Stimulated activated naive CD8-positive, alpha-beta T cell treated with anti-CD3 and anti-CD28 coated beads, Interleukin-15, Interleukin-2, amounts not matched to agents 100 ng/mL and 50 ng/mL, for 24 hours (primary cell): Measurements from ENCODE around the gene SPSB1.
"Not testable (repeated sequence)": the region's sequence is repeated elsewhere in the genome, so short reads cannot be mapped to it uniquely, and the experiment has no call there.

Experiments used
- H3K27ac Mint-ChIP-seq: one replicate; pipeline ENCODE4 v1.8.0; 2021; ENCODE audit warnings: mild to moderate bottlenecking, mixed read lengths
- H3K27me3 Mint-ChIP-seq: one replicate; pipeline ENCODE4 v1.8.0; 2021; ENCODE audit warnings: mixed read lengths
- H3K36me3 Mint-ChIP-seq: one replicate; pipeline ENCODE4 v1.8.0; 2021; ENCODE audit warnings: low read depth, mixed read lengths
- H3K4me1 Mint-ChIP-seq: one replicate; pipeline ENCODE4 v1.8.0; 2021; ENCODE audit warnings: low read depth, mixed read lengths
- H3K4me3 Mint-ChIP-seq: one replicate; pipeline ENCODE4 v1.8.0; 2021; ENCODE audit warnings: mild to moderate bottlenecking, mixed read lengths
- H3K9me3 Mint-ChIP-seq: one replicate; pipeline ENCODE4 v1.8.0; 2021; ENCODE audit warnings: mixed read lengths

SPSB1 gene

DNA sequence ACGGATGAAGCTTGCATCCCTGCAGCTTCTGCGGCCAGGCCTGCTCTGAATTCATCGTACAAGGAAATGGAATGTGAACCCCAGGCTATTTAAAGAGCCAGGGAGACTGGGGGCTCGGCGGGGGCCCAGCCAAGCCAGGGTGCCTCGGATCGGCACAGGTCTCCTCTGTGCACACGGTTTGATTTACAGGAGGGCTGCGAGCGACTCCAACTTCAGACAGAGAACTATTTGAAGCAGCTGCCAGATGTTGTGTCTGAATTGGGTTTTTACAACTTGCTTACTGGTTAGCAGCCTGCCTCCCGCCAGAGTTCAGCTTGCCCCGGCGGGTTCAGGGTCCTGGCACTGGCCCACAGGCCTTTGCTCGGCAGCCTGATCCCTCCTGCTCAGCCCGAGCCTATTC lies 83.2 kb downstream of the SPSB1 start:
- H3K27me3 Mint-ChIP-seq = no peaks in the 10 kb centered on the region
- no peak overlapping the region for H3K4me3 Mint-ChIP-seq
- no peaks in the 10 kb centered on the region for H3K9me3 Mint-ChIP-seq
- no peaks in the 10 kb centered on the region for H3K36me3 Mint-ChIP-seq
- no peak overlapping the region for H3K27ac Mint-ChIP-seq
- H3K4me1 Mint-ChIP-seq = no peaks in the 10 kb centered on the region

DNA sequence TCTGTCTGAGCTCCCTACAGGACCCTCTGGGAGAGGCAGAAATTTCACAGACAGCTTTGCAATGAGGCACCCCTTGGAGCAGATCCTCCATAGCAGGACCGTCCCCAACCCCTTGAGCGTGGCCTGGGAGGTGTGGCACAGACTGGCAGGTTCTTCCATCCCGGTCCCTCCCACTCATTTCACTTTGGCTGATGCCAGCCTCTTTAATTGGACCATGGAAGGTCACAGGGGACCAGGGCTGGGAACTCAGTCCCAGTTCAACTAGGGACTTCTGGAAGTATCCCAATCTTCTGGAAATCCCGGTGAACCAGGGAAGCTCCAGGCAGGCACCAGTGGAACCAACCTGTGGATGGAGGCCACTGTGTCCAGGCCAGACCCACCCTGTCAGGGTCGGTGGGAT lies 83.7 kb downstream of the SPSB1 start:
- Mint-ChIP-seq H3K27me3 (no peaks in the 10 kb centered on the region), H3K4me3 (no peak overlapping the region), H3K4me1 (no peaks in the 10 kb centered on the region), H3K9me3 (no peaks in the 10 kb centered on the region), H3K36me3 (no peaks in the 10 kb centered on the region), H3K27ac (no peak overlapping the region)

GRCh38 chr1:9376886-9377333 lies 84.2 kb downstream of the SPSB1 start:
- Mint-ChIP-seq H3K27me3 (no peaks in the 10 kb centered on the region), H3K4me1 (no peaks in the 10 kb centered on the region), H3K4me3 (no peak overlapping the region), H3K36me3 (no peaks in the 10 kb centered on the region), H3K9me3 (no peaks in the 10 kb centered on the region), H3K27ac (no peak overlapping the region)

DNA sequence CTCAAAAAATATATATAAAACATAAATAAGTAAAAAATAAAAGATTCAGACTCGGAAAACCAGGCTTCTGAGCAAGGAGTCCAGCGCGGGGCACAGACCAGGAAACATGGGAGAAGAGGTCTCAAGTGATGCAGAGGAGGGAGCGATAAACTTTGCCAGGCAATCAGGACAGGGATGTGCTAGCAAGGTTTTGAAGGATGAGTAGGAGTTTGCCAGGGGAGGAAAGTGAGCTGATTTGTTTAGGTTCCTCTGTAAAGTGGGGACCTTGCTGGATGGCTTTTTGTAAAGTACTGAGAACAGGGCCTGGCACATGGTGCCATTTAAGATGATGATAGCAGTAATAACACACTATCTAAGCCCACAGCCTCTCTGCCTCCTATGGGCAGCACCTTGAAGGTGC lies 86.1 kb downstream of the SPSB1 start:
- Mint-ChIP-seq H3K4me1 (no peaks in the 10 kb centered on the region), H3K4me3 (no peak overlapping the region), H3K9me3 (no peaks in the 10 kb centered on the region), H3K27ac (no peak overlapping the region), H3K27me3 (no peaks in the 10 kb centered on the region), H3K36me3 (no peaks in the 10 kb centered on the region)

- Mint-ChIP-seq H3K27me3 (no peaks in the 10 kb centered on the region), H3K9me3 (no peaks in the 10 kb centered on the region), H3K27ac (no peak overlapping the region), H3K4me1 (no peaks in the 10 kb centered on the region), H3K4me3 (no peak overlapping the region), H3K36me3 (no peaks in the 10 kb centered on the region)
Observed at GRCh38 chr1:9380711-9381110, 88.0 kb downstream of the SPSB1 start.

- Mint-ChIP-seq H3K36me3 (no peaks in the 10 kb centered on the region), H3K4me3 (no peak overlapping the region), H3K9me3 (no peaks in the 10 kb centered on the region), H3K27ac (no peak overlapping the region), H3K27me3 (no peaks in the 10 kb centered on the region), H3K4me1 (no peaks in the 10 kb centered on the region)
Observed at GRCh38 chr1:9382643-9383491, 90.2 kb downstream of the SPSB1 start.

- Mint-ChIP-seq H3K9me3 (no peaks in the 10 kb centered on the region), H3K4me1 (no peaks in the 10 kb centered on the region), H3K36me3 (no peaks in the 10 kb centered on the region)
Observed at GRCh38 chr1:9384128-9384527, 91.4 kb downstream of the SPSB1 start.

DNA sequence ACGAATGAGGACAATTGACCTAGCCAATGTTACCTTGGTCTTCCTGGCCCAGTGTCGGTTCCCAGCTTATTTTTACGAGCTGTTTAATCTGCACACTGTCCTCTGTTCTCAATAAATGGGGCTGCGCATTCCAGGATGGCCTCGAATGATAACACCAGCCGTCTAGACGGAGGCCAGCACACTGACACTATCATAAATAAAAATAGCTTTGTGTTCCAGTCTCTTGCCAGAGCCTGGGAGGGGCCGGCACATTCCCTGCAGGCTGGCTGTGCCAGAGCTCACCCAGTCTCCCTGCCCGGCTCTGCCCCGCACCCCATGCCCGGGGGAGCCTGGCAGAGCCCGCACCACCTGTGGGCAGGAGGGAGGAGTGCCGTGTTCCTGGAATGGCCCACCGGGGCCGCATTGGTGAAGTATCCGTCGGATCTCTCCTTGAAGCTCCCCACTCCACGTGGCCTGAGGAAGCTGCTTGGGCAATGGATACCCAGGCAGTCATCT lies 92.1 kb downstream of the SPSB1 start:
- no peaks in the 10 kb centered on the region for H3K36me3 Mint-ChIP-seq
- H3K27ac Mint-ChIP-seq = no peak overlapping the region
- peaks cover 4% of the 10 kb centered on the region for H3K27me3 Mint-ChIP-seq
- no peaks in the 10 kb centered on the region for H3K9me3 Mint-ChIP-seq
- H3K4me3 Mint-ChIP-seq = no peak overlapping the region
- H3K4me1 Mint-ChIP-seq = peaks cover 3% of the 10 kb centered on the region

More at GRCh38 chr1:9384128-9384527, 91.4 kb downstream of the SPSB1 start:
- H3K27me3 Mint-ChIP-seq = no peaks in the 10 kb centered on the region
- H3K27ac Mint-ChIP-seq = no peak overlapping the region
- no peak overlapping the region for H3K4me3 Mint-ChIP-seq

GRCh38 chr1:9385392-9385791 lies 92.7 kb downstream of the SPSB1 start:
- H3K4me1 Mint-ChIP-seq, H3K9me3 Mint-ChIP-seq, H3K27ac Mint-ChIP-seq, H3K36me3 Mint-ChIP-seq, H3K4me3 Mint-ChIP-seq, H3K27me3 Mint-ChIP-seq: not testable (repeated sequence)

- Mint-ChIP-seq H3K36me3 (no peaks in the 10 kb centered on the region), H3K4me3 (no peak overlapping the region), H3K27ac (no peak overlapping the region), H3K9me3 (no peaks in the 10 kb centered on the region), H3K27me3 (peaks cover 4% of the 10 kb centered on the region), H3K4me1 (peaks cover 4% of the 10 kb centered on the region)
Observed at GRCh38 chr1:9385801-9386573, 93.3 kb downstream of the SPSB1 start.

DNA sequence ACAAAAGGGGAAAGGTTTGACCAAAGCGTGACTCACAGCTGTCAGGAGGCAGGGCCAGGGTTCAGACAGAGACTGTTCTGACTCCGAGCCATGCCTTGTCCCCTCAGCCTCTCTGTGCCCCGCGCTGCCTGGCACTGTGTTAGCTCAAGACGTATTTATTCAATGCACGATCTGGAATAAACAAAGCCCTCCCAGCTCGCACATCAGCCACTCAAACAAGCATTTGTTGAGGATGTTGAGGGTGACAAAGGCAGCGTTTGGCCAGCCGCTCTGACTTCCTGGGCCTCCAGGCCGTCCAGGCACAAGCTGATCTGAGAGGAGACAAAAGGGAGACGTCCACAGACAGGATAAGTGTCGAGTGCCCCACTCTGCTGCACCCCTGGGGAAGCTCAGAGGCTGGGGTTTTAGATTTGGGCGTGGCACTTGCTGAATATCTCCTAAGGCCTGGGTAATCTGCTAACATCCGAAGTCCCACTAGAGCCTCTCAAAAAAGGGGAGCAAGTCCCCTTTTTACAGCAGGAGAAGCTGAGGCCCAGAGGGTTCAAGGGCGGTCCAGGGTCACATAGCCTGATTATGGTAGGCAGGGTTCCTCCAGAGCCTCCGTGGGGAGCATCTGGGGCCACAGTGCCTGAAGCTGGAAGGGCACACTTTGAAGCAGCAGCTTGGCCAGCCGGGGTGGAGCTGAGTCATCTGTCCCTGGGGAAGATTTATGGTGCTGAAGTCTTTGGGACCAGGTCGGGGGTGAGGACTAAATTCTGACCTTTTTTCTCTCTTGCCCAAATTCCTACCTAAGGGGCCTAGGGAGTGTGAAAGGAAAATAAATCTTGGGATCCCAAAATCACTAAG lies 95.9 kb downstream of the SPSB1 start:
- Mint-ChIP-seq H3K27me3 (peaks cover 4% of the 10 kb centered on the region), H3K36me3 (no peaks in the 10 kb centered on the region), H3K9me3 (no peaks in the 10 kb centered on the region), H3K27ac (no peak overlapping the region), H3K4me1 (peaks cover 4% of the 10 kb centered on the region), H3K4me3 (no peak overlapping the region)

- Mint-ChIP-seq H3K27ac (peak overlapping the region; percentile 5), H3K4me3 (no peak overlapping the region), H3K27me3 (peaks cover 4% of the 10 kb centered on the region), H3K36me3 (no peaks in the 10 kb centered on the region), H3K4me1 (peaks cover 4% of the 10 kb centered on the region), H3K9me3 (no peaks in the 10 kb centered on the region)
Observed at GRCh38 chr1:9389968-9390367, 97.3 kb downstream of the SPSB1 start.

GRCh38 chr1:9391620-9392019 lies 98.9 kb downstream of the SPSB1 start:
- H3K9me3 Mint-ChIP-seq = no peaks in the 10 kb centered on the region
- H3K36me3 Mint-ChIP-seq = no peaks in the 10 kb centered on the region
- no peak overlapping the region for H3K27ac Mint-ChIP-seq
- peaks cover 4% of the 10 kb centered on the region for H3K4me1 Mint-ChIP-seq
- no peak overlapping the region for H3K4me3 Mint-ChIP-seq
- peaks cover 4% of the 10 kb centered on the region for H3K27me3 Mint-ChIP-seq

- H3K36me3 Mint-ChIP-seq = no peaks in the 10 kb centered on the region
- H3K4me1 Mint-ChIP-seq = peaks cover 7% of the 10 kb centered on the region
- no peak overlapping the region for H3K27ac Mint-ChIP-seq
- H3K27me3 Mint-ChIP-seq = peaks cover 4% of the 10 kb centered on the region
- no peak overlapping the region for H3K4me3 Mint-ChIP-seq
- no peaks in the 10 kb centered on the region for H3K9me3 Mint-ChIP-seq
Observed at GRCh38 chr1:9394010-9394409, 101.3 kb downstream of the SPSB1 start.

GRCh38 chr1:9395018-9395417 lies 102.3 kb downstream of the SPSB1 start:
- no peaks in the 10 kb centered on the region for H3K9me3 Mint-ChIP-seq
- H3K4me1 Mint-ChIP-seq = peaks cover 7% of the 10 kb centered on the region
- no peak overlapping the region for H3K27ac Mint-ChIP-seq
- no peaks in the 10 kb centered on the region for H3K27me3 Mint-ChIP-seq
- no peaks in the 10 kb centered on the region for H3K36me3 Mint-ChIP-seq
- H3K4me3 Mint-ChIP-seq = no peak overlapping the region
